Endodermal cell (in vitro differentiated cells): ENCODE results near the gene MIGA2. TPM values are rescaled to one million over a fixed set of nuclear protein-coding genes. Genes with fewer than 3 reads are reported as not detected.

Source experiments
- DNase-seq: peaks from one replicate; pipeline ENCODE4 v3.0.0-alpha.2; 2017
- H3K27ac ChIP-seq: 2 replicates; pipeline ENCODE4 v1.5.1; 2013; ENCODE audit warnings: mild to moderate bottlenecking, low read depth, low read length, moderate library complexity
- H3K27me3 ChIP-seq: 2 replicates; pipeline ENCODE4 v1.6.1; 2013; ENCODE audit warnings: mild to moderate bottlenecking, low read length, moderate library complexity; ENCODE audit not compliant: insufficient read depth, control insufficient read depth, poor library complexity, severe bottlenecking
- H3K36me3 ChIP-seq: 2 replicates; pipeline ENCODE4 v1.7.0; 2013; ENCODE audit warnings: mild to moderate bottlenecking, low read length, moderate library complexity; ENCODE audit not compliant: control insufficient read depth, insufficient read depth
- H3K4me1 ChIP-seq: one replicate; pipeline ENCODE4 v1.7.0; 2013; ENCODE audit warnings: low read length; ENCODE audit not compliant: control insufficient read depth, insufficient read depth
- H3K4me3 ChIP-seq: 2 replicates; pipeline ENCODE4 v1.5.1; 2013; ENCODE audit warnings: mild to moderate bottlenecking, low read length, moderate library complexity
- H3K9ac ChIP-seq: 2 replicates; pipeline ENCODE4 v1.6.1; 2013; ENCODE audit warnings: mild to moderate bottlenecking, low read length, moderate library complexity; ENCODE audit not compliant: poor library complexity, severe bottlenecking; ENCODE audit errors: extremely low read depth
- H3K9me3 ChIP-seq: 2 replicates; pipeline ENCODE4 v1.6.1; 2013; ENCODE audit warnings: mild to moderate bottlenecking, low read length, moderate library complexity; ENCODE audit not compliant: control insufficient read depth
- H3K27ac Mint-ChIP-seq: 2 replicates; pipeline ENCODE4 v1.8.0; 2020; ENCODE audit warnings: mixed read lengths
- H3K27me3 Mint-ChIP-seq: 2 replicates; pipeline ENCODE4 v1.8.0; 2021; ENCODE audit warnings: mild to moderate bottlenecking, mixed read lengths; ENCODE audit not compliant: insufficient read depth
- H3K36me3 Mint-ChIP-seq: 2 replicates; pipeline ENCODE4 v1.8.0; 2020; ENCODE audit warnings: low read depth, mixed read lengths
- H3K4me1 Mint-ChIP-seq: 2 replicates; pipeline ENCODE4 v1.8.0; 2020; ENCODE audit warnings: mixed read lengths
- H3K4me3 Mint-ChIP-seq: 2 replicates; pipeline ENCODE4 v1.8.0; 2020; ENCODE audit warnings: mild to moderate bottlenecking, moderate library complexity, mixed read lengths
- H3K9me3 Mint-ChIP-seq: 2 replicates; pipeline ENCODE4 v1.8.0; 2020; ENCODE audit warnings: mild to moderate bottlenecking, mixed read lengths
- CTCF ChIP-seq: fragments of 200-600 bp; sonication (generic); conservative IDR thresholded peaks from 2 replicates; pipeline ENCODE4 v1.5.0; 2021; ENCODE audit warnings: antibody characterized with exemption, mild to moderate bottlenecking
- WGBS, 2 experiments: methylation state at CpG; one replicate each; pipeline versions ENCODE4 v1.1.5 to v1.1.7; 2013; ENCODE audit warnings: missing lambda C conversion rate in 2 of 2, mixed read lengths in 1 of 2; ENCODE audit not compliant: insufficient coverage in 1 of 2, insufficient read length in 1 of 2; 5-methylcytosine and 5-hydroxymethylcytosine counted together
- total RNA-seq, 2 donors: library from RNA; stranded (reverse); fragmentation: NEBNext Ultra II Directional in 1 of 2; extraction: Animal tissue kit (Norgen Biotek cat#: 25700) in 1 of 2; gene quantifications; 2 replicates in 1 of 2; 3 replicates in 1 of 2; pipeline ENCODE4 v1.2.1, GENCODE V29; 2021

Gene MIGA2
- total RNA-seq, 2 donors from 2014 or later: 41.4 to 41.5 TPM

- Mint-ChIP-seq H3K4me1 (no peaks in the 10 kb centered on the region), H3K36me3 (peaks cover 38% of the 10 kb centered on the region), H3K9me3 (no peaks in the 10 kb centered on the region), H3K27me3 (no peaks in the 10 kb centered on the region), H3K27ac (no peak overlapping the region), H3K4me3 (no peak overlapping the region)
- DNase-seq: peak; percentile 47
- no peaks in the 10 kb centered on the region for H3K9me3 ChIP-seq
- WGBS, 2 experiments: 94 to 96% methylated on average over 6 to 17 of the region's 17 CpGs
- TF ChIP-seq CTCF: no peak
- no peak overlapping the region for H3K27ac ChIP-seq
- no peak overlapping the region for H3K9ac ChIP-seq
- no peak overlapping the region for H3K4me3 ChIP-seq
- H3K27me3 ChIP-seq: no peaks in the 10 kb centered on the region
- H3K36me3 ChIP-seq: peaks cover 44% of the 10 kb centered on the region
- no peaks in the 10 kb centered on the region for H3K4me1 ChIP-seq
Observed at GRCh38 chr9:129009584-129010141, 26.8 kb upstream of the MIGA2 start.

- Mint-ChIP-seq H3K4me3 (no peak overlapping the region), H3K27ac (no peak overlapping the region), H3K4me1 (no peaks in the 10 kb centered on the region), H3K9me3 (no peaks in the 10 kb centered on the region), H3K36me3 (peaks cover 38% of the 10 kb centered on the region), H3K27me3 (no peaks in the 10 kb centered on the region)
- Histone ChIP-seq H3K27me3 (no peaks in the 10 kb centered on the region), H3K27ac (no peak overlapping the region), H3K9me3 (no peaks in the 10 kb centered on the region), H3K36me3 (peaks cover 47% of the 10 kb centered on the region), H3K4me1 (no peaks in the 10 kb centered on the region), H3K9ac (no peak overlapping the region), H3K4me3 (no peak overlapping the region)
- no peak for DNase-seq
- TF ChIP-seq CTCF: no peak
- 93 to 100% methylated on average over 3 to 8 of the region's 8 CpGs for WGBS, 2 experiments
Observed at GRCh38 chr9:129010267-129010975, 26.0 kb upstream of the MIGA2 start.

GRCh38 chr9:129011170-129011569 is 25.3 kb upstream of the MIGA2 start:
- DNase-seq: no peak
- peaks cover 34% of the 10 kb centered on the region for H3K36me3 Mint-ChIP-seq
- no peaks in the 10 kb centered on the region for H3K4me1 Mint-ChIP-seq
- Histone ChIP-seq H3K4me3 (no peak overlapping the region), H3K9me3 (no peaks in the 10 kb centered on the region), H3K27ac (peak overlapping the region; percentile 75), H3K4me1 (no peaks in the 10 kb centered on the region), H3K36me3 (peaks cover 45% of the 10 kb centered on the region), H3K9ac (no peak overlapping the region), H3K27me3 (no peaks in the 10 kb centered on the region)
- WGBS, 2 experiments: 94 to 97% methylated on average over 18 to 19 of the region's 19 CpGs
- no peak overlapping the region for H3K27ac Mint-ChIP-seq
- H3K9me3 Mint-ChIP-seq: no peaks in the 10 kb centered on the region
- H3K27me3 Mint-ChIP-seq: no peaks in the 10 kb centered on the region
- TF ChIP-seq CTCF: no peak
- H3K4me3 Mint-ChIP-seq: no peak overlapping the region
